Measurements from ENCODE around the gene SLC22A15. TPM values are rescaled to one million over a fixed set of nuclear protein-coding genes. Genes with fewer than 3 reads are reported as not detected.

The SLC22A15 gene
- total RNA-seq, 1 experiment from 2014 or later = 1.4 TPM

DNA sequence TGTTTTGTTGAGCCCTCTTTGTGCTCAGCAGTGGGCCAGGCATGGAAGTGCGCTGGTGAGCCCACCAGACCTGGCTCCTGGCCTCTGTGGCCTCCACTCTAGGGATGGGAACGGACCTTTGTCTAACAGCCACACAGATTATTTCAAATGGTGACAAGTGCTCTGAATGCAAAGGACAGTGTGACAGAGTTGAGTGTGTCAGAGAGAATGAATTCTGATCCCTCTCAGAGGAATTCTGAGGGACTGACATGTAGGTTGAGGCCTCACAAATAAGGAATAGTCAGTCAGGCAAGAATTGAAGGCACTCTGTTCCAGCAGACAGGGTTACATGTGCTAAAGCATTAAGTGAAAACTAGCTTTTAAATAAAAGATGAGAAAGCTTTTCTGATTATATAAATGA lies 123.6 kb downstream of the SLC22A15 start:
- no peak for DNase-seq (ENCODE audit: low read depth)

DNA sequence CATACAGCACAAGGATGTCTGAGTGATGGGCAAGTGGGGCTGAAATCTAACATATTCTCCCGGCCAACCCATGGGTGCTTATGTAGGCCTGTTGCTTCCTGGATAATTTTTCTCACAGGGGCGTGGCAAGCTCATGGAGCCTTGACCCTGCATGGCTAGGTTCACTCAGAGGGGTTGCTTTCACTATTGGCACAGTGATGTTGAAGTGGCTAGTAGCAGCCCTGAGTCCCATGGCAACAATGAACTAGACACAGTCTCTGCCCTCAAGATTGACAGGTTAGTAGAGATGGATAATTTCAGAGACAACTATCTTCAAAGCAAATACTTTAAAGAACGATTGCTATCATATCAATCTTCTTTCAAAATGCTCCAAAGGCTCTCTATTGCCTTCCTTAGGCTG lies 128.4 kb downstream of the SLC22A15 start:
- DNase-seq (ENCODE audit: low read depth) = no peak

DNA sequence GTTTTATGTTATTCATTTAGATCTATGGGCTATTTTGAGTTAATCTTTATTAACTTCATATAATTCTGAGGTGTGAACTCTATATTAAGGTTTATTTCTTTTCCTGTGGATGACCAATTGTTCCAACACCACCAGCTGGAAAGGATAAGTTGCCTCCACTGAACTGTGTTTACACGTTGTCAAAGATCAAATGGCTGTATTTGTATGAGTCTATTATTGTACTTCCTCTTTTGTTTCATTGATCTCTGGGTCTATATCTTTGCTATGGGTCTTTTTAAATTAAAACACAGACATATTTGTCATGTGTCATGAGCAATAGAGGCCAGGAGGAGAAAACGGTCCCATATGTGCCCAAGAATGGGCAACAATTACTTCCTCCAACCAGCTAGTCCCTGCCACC lies 129.7 kb downstream of the SLC22A15 start:
- DNase-seq (ENCODE audit: low read depth) = no peak

DNA sequence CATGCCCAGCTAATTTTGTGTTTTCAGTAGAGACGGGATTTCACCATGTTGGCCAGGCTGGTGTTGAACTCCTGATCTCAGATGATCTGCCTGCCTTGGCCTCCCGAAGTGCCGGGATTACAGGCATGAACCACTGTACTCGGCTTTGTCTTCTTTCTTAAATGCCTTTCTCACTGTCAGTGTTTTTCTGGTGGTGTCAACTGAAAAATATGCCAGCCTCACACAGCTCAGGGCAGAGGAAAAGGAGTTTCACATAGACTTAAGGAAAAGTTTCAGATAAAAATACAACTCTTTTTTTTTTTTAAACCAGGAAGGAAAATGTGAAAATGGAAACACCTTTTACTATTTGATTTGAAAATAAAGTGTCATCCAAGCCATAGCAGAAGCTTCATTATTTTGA lies 130.3 kb downstream of the SLC22A15 start:
- no peak for DNase-seq (ENCODE audit: low read depth)

GRCh38 chr1:116107371-116107770 lies 131.1 kb downstream of the SLC22A15 start:
- DNase-seq (ENCODE audit: low read depth) = no peak

- peak; percentile 30 for DNase-seq (ENCODE audit: low read depth)
Observed at GRCh38 chr1:116110567-116111523, 134.5 kb downstream of the SLC22A15 start, which contains the start of gene MAB21L3. MAB21L3 (plus strand) TSS chr1:116111399; CDS start chr1:116112616, 1,217 bp downstream.

DNA sequence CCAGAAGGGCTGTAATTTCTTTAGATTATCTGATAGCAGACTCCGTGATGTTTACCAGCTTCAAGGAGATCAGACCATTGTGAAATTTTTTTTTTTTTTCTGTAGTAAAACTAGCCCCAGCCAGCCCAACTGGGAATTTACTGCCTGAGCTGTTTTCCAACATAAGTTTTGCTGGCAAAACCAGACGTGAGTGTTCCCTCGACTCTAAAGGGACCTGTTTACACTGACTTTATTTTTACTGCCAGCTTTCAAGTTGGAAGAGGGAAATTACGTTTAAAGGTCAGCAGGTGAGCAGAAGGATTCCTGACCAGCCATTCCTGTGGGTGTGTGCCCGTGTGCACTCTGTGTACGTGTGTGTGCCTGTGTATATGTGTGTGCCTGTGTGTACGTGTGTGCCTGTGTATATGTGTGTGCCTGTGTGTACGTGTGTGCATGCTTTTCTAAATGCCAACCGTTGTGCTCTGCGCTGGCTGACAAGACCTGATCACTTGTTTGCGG lies 135.3 kb downstream of the SLC22A15 start:
- no peak for DNase-seq (ENCODE audit: low read depth)

- no peak for DNase-seq (ENCODE audit: low read depth)
Observed at GRCh38 chr1:116112388-116113140, 136.3 kb downstream of the SLC22A15 start.

GRCh38 chr1:116113615-116114014 lies 137.3 kb downstream of the SLC22A15 start:
- no peak for DNase-seq (ENCODE audit: low read depth)

- peak; percentile 91 for DNase-seq (ENCODE audit: low read depth)
Observed at GRCh38 chr1:116115476-116116439, 139.4 kb downstream of the SLC22A15 start.

DNA sequence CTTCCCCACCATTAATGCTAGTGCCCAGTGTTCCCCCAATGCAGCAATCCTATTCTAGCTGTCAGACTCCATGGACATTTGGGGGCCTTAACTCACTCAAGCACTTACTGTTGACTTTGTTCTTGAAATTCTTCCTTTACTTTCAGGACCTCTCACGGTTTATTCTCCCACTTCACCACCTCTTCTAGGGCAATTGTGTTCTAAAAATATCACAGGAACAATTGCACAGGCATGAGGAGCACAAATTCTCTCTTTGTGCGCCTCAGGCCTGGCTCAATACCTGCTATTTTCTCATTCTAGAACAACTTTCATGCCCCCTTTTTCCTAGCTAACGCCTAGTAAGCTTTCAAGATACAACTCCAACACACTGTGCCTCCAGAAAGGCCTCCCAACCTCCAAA lies 142.2 kb downstream of the SLC22A15 start:
- DNase-seq (ENCODE audit: low read depth) = no peak

Other genes with a start within 250 kb of the SLC22A15 start
- 0.29 TPM in 1 of 2 replicates, not detected in the other for gene CASQ2, start 207.8 kb upstream of the SLC22A15 start, total RNA-seq (2014; rRNA removed; shearing (Covaris generic))
- gene NHLH2, start 135.4 kb upstream of the SLC22A15 start, total RNA-seq (2014; rRNA removed; shearing (Covaris generic)) = 0.34 and 1.9 TPM in 2 replicates
- 2.7 TPM in 1 of 2 replicates, not detected in the other for gene MAB21L3, start 134.9 kb downstream of the SLC22A15 start, total RNA-seq (2014; rRNA removed; shearing (Covaris generic))

Data from Daoy (cell line).